Neutrophil (primary cell): Measurements from ENCODE around the gene CABP4.
"Not testable (repeated sequence)": the region's sequence is repeated elsewhere in the genome, so short reads cannot be mapped to it uniquely, and the experiment has no call there.

ENCODE experiments used
- H3K27ac ChIP-seq: fragments of 200-600 bp; sonication (generic); 2 replicates; pipeline ENCODE4 v1.5.1; 2016; ENCODE audit warnings: mild to moderate bottlenecking, moderate library complexity
- H3K27me3 ChIP-seq: fragments of 200-600 bp; sonication (generic); 2 replicates; pipeline ENCODE4 v1.6.0; 2016; ENCODE audit warnings: mild to moderate bottlenecking
- H3K36me3 ChIP-seq: fragments of 200-600 bp; sonication (generic); 2 replicates; pipeline ENCODE4 v1.5.1; 2017
- H3K4me1 ChIP-seq, 2 experiments: fragments of 200-600 bp in 1 of 2; sonication (generic) in 1 of 2; 1 replicate in 1 of 2; 2 replicates in 1 of 2; pipeline versions ENCODE4 v1.5.1 to v1.6.1; 2013 to 2016; ENCODE audit warnings: low read depth in 1 of 2, low read length in 1 of 2, mild to moderate bottlenecking in 1 of 2, moderate library complexity in 1 of 2; ENCODE audit not compliant: control insufficient read depth in 1 of 2, insufficient read depth in 1 of 2
- H3K4me3 ChIP-seq, 2 experiments: fragments of 200-600 bp in 1 of 2; sonication (generic) in 1 of 2; 1 replicate in 1 of 2; 2 replicates in 1 of 2; pipeline ENCODE4 v1.5.1; 2013 to 2016; ENCODE audit warnings: low read depth in 1 of 2, low read length in 1 of 2, mild to moderate bottlenecking in 1 of 2, moderate library complexity in 1 of 2
- H3K9me3 ChIP-seq: fragments of 200-600 bp; sonication (generic); 2 replicates; pipeline ENCODE4 v1.5.1; 2016
- CTCF ChIP-seq: fragments of 200-600 bp; sonication (generic); IDR thresholded peaks from 2 replicates; pipeline ENCODE4 v1.5.1; 2016; ENCODE audit warnings: antibody characterized with exemption

The CABP4 gene

GRCh38 chr11:67483831-67484665, 28.9 kb downstream of the CABP4 start:
- Histone ChIP-seq H3K4me3 (peak overlapping the region; percentile 85 to 92), H3K27ac (peak overlapping the region; percentile 96), H3K4me1 (peaks cover 40 to 44% of the 10 kb centered on the region in 2 experiments), H3K9me3 (no peaks in the 10 kb centered on the region), H3K27me3 (no peaks in the 10 kb centered on the region), H3K36me3 (peaks cover 14% of the 10 kb centered on the region)
- no peak for TF ChIP-seq CTCF

- H3K36me3 ChIP-seq = peaks cover 23% of the 10 kb centered on the region
- H3K9me3 ChIP-seq = no peaks in the 10 kb centered on the region
- no peaks in the 10 kb centered on the region for H3K27me3 ChIP-seq
- H3K27ac ChIP-seq = peak overlapping the region; percentile 96
- H3K4me1 ChIP-seq = peaks cover 40 to 44% of the 10 kb centered on the region in 2 experiments
- peak overlapping the region; percentile 18 for H3K4me3 ChIP-seq
- TF ChIP-seq CTCF = no peak
These were observed 29.7 kb downstream of the CABP4 start for GRCh38 chr11:67484847-67485311.

- H3K4me3 ChIP-seq, H3K9me3 ChIP-seq, H3K27me3 ChIP-seq: not testable (repeated sequence)
- Histone ChIP-seq H3K27ac (peak overlapping the region; percentile 54), H3K36me3 (peaks cover 33% of the 10 kb centered on the region), H3K4me1 (peaks cover 40 to 44% of the 10 kb centered on the region in 2 experiments)
These were observed 30.8 kb downstream of the CABP4 start for GRCh38 chr11:67485873-67486361.

GRCh38 chr11:67486481-67487195, 31.5 kb downstream of the CABP4 start:
- no peaks in the 10 kb centered on the region for H3K27me3 ChIP-seq
- peaks cover 40 to 44% of the 10 kb centered on the region in 2 experiments for H3K4me1 ChIP-seq
- no peak overlapping the region for H3K4me3 ChIP-seq
- no peak for TF ChIP-seq CTCF
- H3K27ac ChIP-seq = peak overlapping the region; percentile 54
- H3K9me3 ChIP-seq = no peaks in the 10 kb centered on the region
- H3K36me3 ChIP-seq = peaks cover 40% of the 10 kb centered on the region

GRCh38 chr11:67489203-67489884, 34.2 kb downstream of the CABP4 start:
- H3K27ac ChIP-seq = no peak overlapping the region
- H3K36me3 ChIP-seq = peaks cover 67% of the 10 kb centered on the region
- TF ChIP-seq CTCF = no peak
- H3K4me3 ChIP-seq = no peak overlapping the region
- no peaks in the 10 kb centered on the region for H3K9me3 ChIP-seq
- peaks cover 23% of the 10 kb centered on the region in 2 experiments for H3K4me1 ChIP-seq
- H3K27me3 ChIP-seq = no peaks in the 10 kb centered on the region
